ENCODE data around the gene TMEM238. TPM values are rescaled to one million over a fixed set of nuclear protein-coding genes. Genes with fewer than 3 reads are reported as not detected.

The TMEM238 gene
- total and polyA plus RNA-seq, 4 donors: 0.08 to 0.54 (median 0.47) TPM

DNA sequence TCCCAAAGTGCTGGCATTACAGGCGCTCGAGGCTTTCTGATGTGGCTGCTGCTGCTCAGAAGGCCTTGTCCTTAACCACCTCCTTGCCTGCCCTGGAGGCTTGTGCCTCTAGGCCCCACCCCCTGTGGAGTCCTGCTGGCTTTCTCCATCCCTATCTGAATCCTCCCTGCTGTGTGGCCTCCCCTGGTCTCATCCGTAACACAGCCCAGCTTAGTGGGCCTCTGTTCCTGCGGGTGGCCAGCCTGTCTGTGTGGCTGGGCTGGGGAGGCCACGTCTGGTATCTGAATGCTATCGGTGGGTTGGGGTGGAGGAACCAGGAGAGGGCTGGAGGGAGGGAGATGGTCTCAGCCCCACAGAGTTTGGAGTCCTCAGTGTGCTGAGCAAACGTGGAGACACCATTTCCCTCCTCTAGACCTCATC lies 6.4 kb upstream of the TMEM238 start (continued):
- no peak for TF ChIP-seq FOXA1 (IDR thresholded peaks at IDR 0.05)
- no peak for TF ChIP-seq RXRA (IDR thresholded peaks at IDR 0.05)

DNA sequence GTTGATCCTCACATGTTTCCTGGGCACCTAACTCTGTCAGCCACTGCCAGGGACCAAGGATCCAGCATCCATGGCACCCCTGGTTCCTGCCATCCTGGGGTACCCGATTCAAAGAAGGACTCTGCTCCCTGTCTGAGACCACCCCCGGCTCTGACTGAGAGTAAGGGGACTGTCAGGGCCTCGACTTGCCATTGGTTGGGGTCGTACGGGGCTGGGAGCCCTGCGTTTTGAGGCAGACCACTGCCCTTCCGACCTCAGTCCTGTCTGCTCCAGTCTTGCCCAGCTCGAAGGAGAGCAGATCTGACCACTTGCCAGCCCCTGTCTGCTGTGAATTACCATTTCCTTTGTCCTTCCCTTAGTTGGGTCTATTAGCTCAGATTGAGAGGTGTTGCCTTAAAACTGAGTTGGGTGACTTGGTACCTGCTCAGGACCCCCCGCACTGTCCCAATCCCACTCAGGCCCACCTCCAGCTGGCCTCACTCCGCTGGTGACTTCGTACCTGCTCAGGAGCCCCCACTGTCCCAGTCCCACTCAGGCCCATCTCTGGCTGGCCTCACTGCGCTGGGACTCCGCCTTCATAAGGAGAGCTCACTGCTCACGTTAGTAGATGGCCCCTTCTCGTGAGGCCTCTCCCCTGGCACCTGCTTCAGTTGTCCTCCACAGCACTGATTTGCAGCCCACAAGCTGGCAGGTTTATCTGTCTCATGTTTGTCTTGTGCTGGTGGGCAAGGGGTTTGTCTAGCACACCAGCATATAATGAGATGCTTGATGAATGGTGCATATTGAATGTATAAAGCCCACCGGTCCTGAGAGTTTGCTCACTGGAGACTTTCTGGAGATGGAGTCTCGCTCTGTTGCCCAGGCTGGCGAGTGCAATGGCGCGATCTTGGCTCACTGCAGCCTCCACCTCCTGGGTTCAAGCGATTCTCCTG lies 5.6 kb upstream of the TMEM238 start:
- no peaks in the 10 kb centered on the region for H3K9me3 ChIP-seq (ENCODE audit: control insufficient read depth in 4 of 4, low read length in 3 of 4)
- WGBS: 92% methylated on average over 21 of the region's 21 CpGs
- H3K36me3 ChIP-seq (ENCODE audit: control insufficient read depth in 4 of 4, insufficient read depth in 3 of 4, low read depth in 1 of 4, low read length in 3 of 4): peaks cover 10 to 30% (median 18%) of the 10 kb centered on the region in 4 donors
- no peak overlapping the region for H3K4me3 ChIP-seq (ENCODE audit: low read depth in 1 of 3, low read length in 3 of 3)
- no peaks in the 10 kb centered on the region for H3K27me3 ChIP-seq (ENCODE audit: control insufficient read depth in 4 of 4, insufficient read depth in 4 of 4, low read length in 3 of 4)
- H3K27ac ChIP-seq (ENCODE audit: low read depth in 1 of 2, low read length in 2 of 2): no peak overlapping the region
- no peak for DNase-seq (ENCODE audit: low spot score)
- H3K4me1 ChIP-seq (ENCODE audit: control insufficient read depth in 4 of 4, insufficient read depth in 4 of 4, low read length in 3 of 4): peaks cover 8 to 29% (median 22%) of the 10 kb centered on the region in 4 donors
- no peak overlapping the region for H3K9ac ChIP-seq (ENCODE audit: low read depth in 1 of 2, low read length in 2 of 2)
- TF ChIP-seq TAF1 (conservative IDR thresholded peaks at IDR 0.05) (no peak), RXRA (IDR thresholded peaks at IDR 0.05) (no peak)

GRCh38 chr19:55387736-55388497 lies 3.8 kb upstream of the TMEM238 start:
- Histone ChIP-seq H3K4me1 (ENCODE audit: control insufficient read depth in 4 of 4, insufficient read depth in 4 of 4, low read length in 3 of 4) (peaks cover 16 to 39% (median 30%) of the 10 kb centered on the region in 4 donors), H3K4me3 (ENCODE audit: low read depth in 1 of 3, low read length in 3 of 3) (peak overlapping the region in 1 of 3 donors; percentile 58), H3K27me3 (ENCODE audit: control insufficient read depth in 4 of 4, insufficient read depth in 4 of 4, low read length in 3 of 4) (no peaks in the 10 kb centered on the region), H3K9ac (ENCODE audit: low read depth in 1 of 2, low read length in 2 of 2) (no peak overlapping the region), H3K36me3 (ENCODE audit: control insufficient read depth in 4 of 4, insufficient read depth in 3 of 4, low read depth in 1 of 4, low read length in 3 of 4) (peaks cover 10 to 30% (median 18%) of the 10 kb centered on the region in 4 donors), H3K27ac (ENCODE audit: low read depth in 1 of 2, low read length in 2 of 2) (no peak overlapping the region), H3K9me3 (ENCODE audit: control insufficient read depth in 4 of 4, low read length in 3 of 4) (no peaks in the 10 kb centered on the region)
- no peak for TF ChIP-seq RAD21 (IDR thresholded peaks at IDR 0.05)
- 91% methylated on average over 24 of the region's 24 CpGs for WGBS
- DNase-seq (ENCODE audit: low spot score): no peak

DNA sequence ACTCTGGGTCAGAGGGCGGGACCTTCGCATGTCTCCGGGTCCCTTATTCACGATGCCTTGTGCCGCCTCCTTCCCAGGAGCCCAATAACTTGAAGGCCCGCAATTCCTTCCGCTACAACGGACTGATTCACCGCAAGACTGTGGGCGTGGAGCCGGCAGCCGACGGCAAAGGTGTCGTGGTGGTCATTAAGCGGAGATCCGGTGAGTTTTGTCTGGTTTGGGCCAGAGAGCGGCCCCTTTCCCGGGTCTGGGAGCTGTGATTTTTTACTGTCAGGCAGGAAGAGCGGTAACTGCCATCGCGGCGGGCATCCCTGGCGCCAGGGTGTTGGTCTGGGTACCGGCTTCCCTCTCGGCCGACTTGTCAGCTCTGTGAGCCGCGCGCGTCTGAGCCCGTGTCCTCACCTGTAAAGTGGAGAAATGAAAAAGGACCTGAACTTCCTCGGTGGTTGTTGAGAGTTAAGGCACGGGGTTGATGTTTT lies 2.4 kb upstream of the TMEM238 start:
- H3K36me3 ChIP-seq (ENCODE audit: control insufficient read depth in 4 of 4, insufficient read depth in 3 of 4, low read depth in 1 of 4, low read length in 3 of 4): peaks cover 10 to 30% (median 18%) of the 10 kb centered on the region in 4 donors
- DNase-seq (ENCODE audit: low spot score): no peak
- 15% methylated on average over 33 of the region's 33 CpGs for WGBS

More for the DNA sequence above, 2.4 kb upstream of the TMEM238 start:
- Histone ChIP-seq H3K4me3 (ENCODE audit: low read depth in 1 of 3, low read length in 3 of 3) (peak overlapping the region; percentile 58 to 94 (median 92)), H3K27me3 (ENCODE audit: control insufficient read depth in 4 of 4, insufficient read depth in 4 of 4, low read length in 3 of 4) (no peaks in the 10 kb centered on the region), H3K4me1 (ENCODE audit: control insufficient read depth in 4 of 4, insufficient read depth in 4 of 4, low read length in 3 of 4) (peaks cover 16 to 39% (median 30%) of the 10 kb centered on the region in 4 donors), H3K27ac (ENCODE audit: low read depth in 1 of 2, low read length in 2 of 2) (peak overlapping the region; percentile 49 to 73), H3K9ac (ENCODE audit: low read depth in 1 of 2, low read length in 2 of 2) (peak overlapping the region; percentile 72 to 73), H3K9me3 (ENCODE audit: control insufficient read depth in 4 of 4, low read length in 3 of 4) (no peaks in the 10 kb centered on the region)
- TF ChIP-seq FOXA2 (IDR thresholded peaks at IDR 0.05): no peak
- TF ChIP-seq RAD21 (IDR thresholded peaks at IDR 0.05): no peak
- TF ChIP-seq NR2F2 (IDR thresholded peaks at IDR 0.05): peak; percentile 49
- TF ChIP-seq, protein P1, sequence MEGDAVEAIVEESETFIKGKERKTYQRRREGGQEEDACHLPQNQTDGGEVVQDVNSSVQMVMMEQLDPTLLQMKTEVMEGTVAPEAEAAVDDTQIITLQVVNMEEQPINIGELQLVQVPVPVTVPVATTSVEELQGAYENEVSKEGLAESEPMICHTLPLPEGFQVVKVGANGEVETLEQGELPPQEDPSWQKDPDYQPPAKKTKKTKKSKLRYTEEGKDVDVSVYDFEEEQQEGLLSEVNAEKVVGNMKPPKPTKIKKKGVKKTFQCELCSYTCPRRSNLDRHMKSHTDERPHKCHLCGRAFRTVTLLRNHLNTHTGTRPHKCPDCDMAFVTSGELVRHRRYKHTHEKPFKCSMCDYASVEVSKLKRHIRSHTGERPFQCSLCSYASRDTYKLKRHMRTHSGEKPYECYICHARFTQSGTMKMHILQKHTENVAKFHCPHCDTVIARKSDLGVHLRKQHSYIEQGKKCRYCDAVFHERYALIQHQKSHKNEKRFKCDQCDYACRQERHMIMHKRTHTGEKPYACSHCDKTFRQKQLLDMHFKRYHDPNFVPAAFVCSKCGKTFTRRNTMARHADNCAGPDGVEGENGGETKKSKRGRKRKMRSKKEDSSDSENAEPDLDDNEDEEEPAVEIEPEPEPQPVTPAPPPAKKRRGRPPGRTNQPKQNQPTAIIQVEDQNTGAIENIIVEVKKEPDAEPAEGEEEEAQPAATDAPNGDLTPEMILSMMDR (IDR thresholded peaks at IDR 0.05; ENCODE audit: low read depth, low read length, missing input control): no peak
- no peak for TF ChIP-seq MAX (IDR thresholded peaks at IDR 0.05)
